Limb (tissue), 2 donors: Measurements from ENCODE around the gene NLGN3.

Experiments used
- DNase-seq, 2 donors: peaks; one replicate each; pipeline ENCODE4 v3.0.0-alpha.2; 2016; ENCODE audit errors: extremely low spot score in 2 of 2

The NLGN3 gene

DNA sequence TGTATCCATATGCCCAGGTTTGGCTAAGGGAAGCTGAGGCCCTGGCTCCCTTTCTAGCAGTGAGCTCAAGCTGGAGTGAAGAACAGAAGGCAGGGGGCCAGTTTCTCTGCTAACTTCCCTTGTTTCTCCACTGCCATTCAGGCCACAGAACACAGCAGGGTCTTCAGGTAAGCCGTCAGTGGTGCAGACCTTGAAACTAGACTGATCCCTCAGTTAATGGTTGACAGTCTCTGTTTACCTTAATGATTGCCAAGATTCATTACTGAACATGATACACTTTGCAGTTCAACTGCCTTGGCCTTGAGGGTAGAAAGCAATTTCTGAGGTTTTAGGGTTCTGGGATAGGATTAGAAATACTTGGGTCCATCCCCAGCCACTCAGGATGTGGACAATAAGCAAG lies 69.5 kb downstream of the NLGN3 start:
- DNase-seq: no peak

DNA sequence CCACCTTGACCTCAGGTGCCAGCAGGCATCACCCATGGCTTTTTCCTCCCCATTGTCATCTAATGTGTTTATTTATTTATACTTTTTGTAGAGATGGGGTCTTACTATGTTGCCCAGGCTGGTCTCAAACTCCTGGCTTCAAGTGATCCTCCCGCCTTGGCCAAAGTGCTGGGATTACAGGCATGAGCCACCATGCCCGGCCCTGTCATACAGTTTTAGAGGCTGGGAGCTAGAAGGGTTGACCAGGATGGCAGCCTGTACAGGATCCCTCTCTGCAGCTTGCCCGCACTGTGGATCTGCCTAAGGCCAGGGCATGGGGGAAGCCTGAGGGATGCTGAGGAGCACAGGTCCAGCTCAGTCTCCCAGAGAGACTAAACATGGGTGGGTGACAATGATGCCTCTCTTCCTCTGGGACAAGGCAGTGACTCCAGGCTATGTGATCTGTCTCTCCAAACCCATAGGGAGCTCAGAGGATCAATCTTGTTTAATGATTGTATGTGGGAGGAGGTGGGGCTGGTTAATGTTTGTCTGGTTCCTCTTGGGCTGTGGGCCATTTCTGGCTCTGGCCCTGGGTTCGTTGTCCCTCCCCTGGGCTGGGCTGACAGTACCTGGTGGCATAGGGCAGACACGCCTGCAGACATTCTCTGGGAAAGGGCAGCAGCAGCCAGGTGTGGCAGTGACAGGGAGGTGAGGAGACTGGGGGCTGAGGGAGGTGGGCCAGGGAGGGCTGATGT lies 70.1 kb downstream of the NLGN3 start:
- no peak for DNase-seq

DNA sequence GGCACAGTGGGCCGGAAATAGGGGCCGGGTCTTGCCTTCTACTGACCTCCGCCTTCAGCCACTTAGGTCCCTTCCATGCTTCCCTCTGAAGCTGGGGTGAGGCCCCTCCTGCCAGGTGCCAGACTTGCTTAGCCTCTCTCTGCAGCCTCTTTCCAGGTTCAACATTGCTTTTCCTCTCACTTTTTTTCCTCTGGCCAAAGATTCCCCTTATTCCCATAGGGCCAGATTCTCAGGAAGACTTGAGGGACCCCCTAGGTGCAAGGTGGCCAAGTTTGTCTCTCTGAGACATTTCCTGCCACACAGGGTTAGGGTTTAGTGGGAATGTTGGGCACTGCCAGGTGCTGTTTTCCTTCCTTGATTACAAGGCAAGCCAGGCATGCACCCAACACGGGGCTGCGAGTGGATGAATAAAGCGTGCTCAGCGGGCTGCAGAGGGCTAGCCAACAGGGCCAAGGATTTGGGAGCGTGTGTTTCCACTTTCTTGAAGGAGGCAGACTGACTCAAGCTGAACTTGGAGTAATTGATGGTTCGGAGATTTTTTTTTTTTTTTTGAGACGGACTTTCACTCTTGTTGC lies 70.8 kb downstream of the NLGN3 start:
- no peak for DNase-seq

DNA sequence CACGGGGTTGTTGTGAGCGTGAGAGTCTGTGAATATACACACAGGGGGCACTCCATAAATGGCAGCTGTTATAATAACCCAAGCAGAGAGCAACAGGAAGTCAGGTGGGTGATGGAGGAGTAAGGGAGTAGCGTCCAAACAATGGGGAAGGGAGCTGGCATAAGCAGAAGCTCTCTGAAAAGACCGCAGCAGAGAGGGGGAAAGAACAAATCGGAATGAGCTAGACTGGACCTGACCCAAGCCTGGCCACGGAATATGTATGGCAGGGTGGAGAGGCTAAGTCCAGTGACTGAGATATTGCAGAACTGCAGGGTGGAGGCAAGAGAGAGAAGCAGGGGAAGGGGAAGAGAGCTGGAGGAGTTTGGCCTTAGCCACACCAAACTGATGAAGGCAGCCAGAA lies 71.8 kb downstream of the NLGN3 start:
- DNase-seq: no peak

- no peak for DNase-seq
These were observed 72.7 kb downstream of the NLGN3 start for GRCh38 chrX:71217298-71217697.
